PC-9 (cell line): ENCODE results near the gene UBE2G2. TPM values are rescaled to one million over a fixed set of nuclear protein-coding genes. Genes with fewer than 3 reads are reported as not detected.

Experiments
- BruUV-seq: library from RNA; stranded (reverse); fragments of 400-500 nt; replicated peaks from 2 replicates; lab custom pipeline; 2021; lab: Mats Ljungman, UMichigan
- CTCF ChIA-PET: fragments of 300-600 bp; sonication (Branson Sonifier 250); formaldehyde crosslinking; loops from one replicate; lab custom pipeline; 2022; ENCODE audit warnings: antibody characterized with exemption; lab: Charles Lee
- POLR2A ChIA-PET: fragments of 300-600 bp; sonication (Branson Sonifier 250); formaldehyde crosslinking; loops from one replicate; lab custom pipeline; 2022; ENCODE audit warnings: antibody characterized with exemption; ENCODE audit not compliant: unreplicated experiment; lab: Charles Lee
- DNase-seq, 2 experiments: peaks; one replicate each; pipeline versions ENCODE4 v3.0.0 to v3.0.0-alpha.2; 2015 to 2022; ENCODE audit warnings: mixed read lengths in 1 of 2
- H2AFZ ChIP-seq: fragments of 200-600 bp; sonication (generic); 2 replicates; pipeline ENCODE4 v1.8.1; 2017; ENCODE audit warnings: antibody characterized with exemption
- H3F3A ChIP-seq: fragments of 200-600 bp; sonication (generic); 2 replicates; pipeline ENCODE4 v1.8.1; 2017; ENCODE audit warnings: antibody characterized with exemption, mild to moderate bottlenecking, low read depth; ENCODE audit not compliant: insufficient read depth
- H3K27ac ChIP-seq: fragments of 200-600 bp; sonication (generic); 2 replicates; pipeline ENCODE4 v1.6.1; 2016; ENCODE audit warnings: mixed run types
- H3K27me3 ChIP-seq: fragments of 200-600 bp; sonication (generic); 2 replicates; pipeline ENCODE4 v1.6.1; 2016; ENCODE audit warnings: low read depth, mixed run types; ENCODE audit not compliant: insufficient read depth
- H3K36me3 ChIP-seq: fragments of 200-600 bp; sonication (generic); 2 replicates; pipeline ENCODE4 v1.6.1; 2016; ENCODE audit warnings: low read depth, mixed run types
- H3K4me1 ChIP-seq: fragments of 200-600 bp; sonication (generic); replicated peaks from 2 replicates; pipeline ENCODE4 v1.6.1; 2016; ENCODE audit warnings: mixed run types; ENCODE audit not compliant: insufficient read depth
- H3K4me2 ChIP-seq: fragments of 200-600 bp; sonication (generic); 2 replicates; pipeline ENCODE4 v1.6.1; 2017; ENCODE audit warnings: mixed run types
- H3K4me3 ChIP-seq: fragments of 200-600 bp; sonication (generic); 2 replicates; pipeline ENCODE4 v1.6.1; 2016; ENCODE audit warnings: mixed run types
- H3K79me2 ChIP-seq: fragments of 200-600 bp; sonication (generic); 2 replicates; pipeline ENCODE4 v1.6.1; 2017; ENCODE audit warnings: low read depth, mixed run types
- H3K9me2 ChIP-seq: fragments of 200-600 bp; sonication (generic); 2 replicates; pipeline ENCODE4 v1.8.1; 2017; ENCODE audit warnings: mild to moderate bottlenecking; ENCODE audit not compliant: insufficient read depth
- H3K9me3 ChIP-seq: fragments of 200-600 bp; sonication (generic); 2 replicates; pipeline ENCODE4 v1.8.1; 2016; ENCODE audit warnings: low read depth; ENCODE audit not compliant: insufficient read depth
- H4K20me1 ChIP-seq: fragments of 200-600 bp; sonication (generic); 2 replicates; pipeline ENCODE4 v1.8.1; 2017; ENCODE audit not compliant: insufficient read depth
- EZH2 ChIP-seq: fragments of 200-600 bp; sonication (generic); IDR thresholded peaks from 2 replicates; pipeline ENCODE4 v1.8.0; 2017; ENCODE audit warnings: antibody characterized with exemption, low read depth
- intact Hi-C: fragments of 100-400 bp; cut with micrococcal nuclease; formaldehyde crosslinking; loops from one replicate; pipeline ENCODE4 v1.10.0; 2022; ENCODE audit not compliant: unreplicated experiment
- total RNA-seq: library from RNA; stranded (reverse); gene quantifications from 2 replicates; pipeline ENCODE4 v1.2.3, GENCODE V29; 2021
- TF ChIP-seq, protein P1 (sequence below): fragments of 200-600 bp; sonication (generic); conservative IDR thresholded peaks from 2 replicates; pipeline ENCODE4 v1.6.1; 2017; ENCODE audit warnings: mixed run types, antibody characterized with exemption, mild to moderate bottlenecking, moderate library complexity

The UBE2G2 gene
- total RNA-seq, 1 experiment from 2014 or later = 51.9 TPM

DNA sequence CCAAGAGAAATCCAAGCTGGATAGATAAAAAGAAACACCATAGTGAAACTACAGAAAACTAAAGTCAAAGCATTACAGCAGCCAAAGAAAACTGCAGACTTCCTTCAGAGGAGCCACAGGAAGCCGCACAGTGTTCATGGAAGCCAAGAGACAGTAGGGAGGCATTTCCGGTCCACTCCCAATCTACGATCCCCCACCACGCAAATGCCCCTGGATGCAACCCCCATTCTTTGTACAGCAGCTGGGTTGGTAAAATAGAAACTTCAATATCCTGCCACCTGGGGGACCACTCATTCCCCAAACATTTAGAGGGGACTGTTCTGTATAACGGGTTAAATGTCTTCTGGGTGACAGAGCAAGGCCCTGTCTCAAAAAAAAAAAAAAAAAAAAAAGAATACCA lies 46.4 kb downstream of the UBE2G2 start:
- Histone ChIP-seq H3K27ac (no peak overlapping the region), H3K36me3 (no peaks in the 10 kb centered on the region), H4K20me1 (no peaks in the 10 kb centered on the region), H2AFZ (no peak overlapping the region), H3K4me1 (peaks cover 19% of the 10 kb centered on the region), H3K79me2 (no peaks in the 10 kb centered on the region), H3K4me3 (no peak overlapping the region), H3K9me2 (no peaks in the 10 kb centered on the region), H3F3A (peaks cover 10% of the 10 kb centered on the region; the same call in 1 of the 2 replicates), H3K27me3 (no peaks in the 10 kb centered on the region), H3K4me2 (no peak overlapping the region), H3K9me3 (no peaks in the 10 kb centered on the region)
- TF ChIP-seq EZH2 = no peak
- TF ChIP-seq, protein P1, sequence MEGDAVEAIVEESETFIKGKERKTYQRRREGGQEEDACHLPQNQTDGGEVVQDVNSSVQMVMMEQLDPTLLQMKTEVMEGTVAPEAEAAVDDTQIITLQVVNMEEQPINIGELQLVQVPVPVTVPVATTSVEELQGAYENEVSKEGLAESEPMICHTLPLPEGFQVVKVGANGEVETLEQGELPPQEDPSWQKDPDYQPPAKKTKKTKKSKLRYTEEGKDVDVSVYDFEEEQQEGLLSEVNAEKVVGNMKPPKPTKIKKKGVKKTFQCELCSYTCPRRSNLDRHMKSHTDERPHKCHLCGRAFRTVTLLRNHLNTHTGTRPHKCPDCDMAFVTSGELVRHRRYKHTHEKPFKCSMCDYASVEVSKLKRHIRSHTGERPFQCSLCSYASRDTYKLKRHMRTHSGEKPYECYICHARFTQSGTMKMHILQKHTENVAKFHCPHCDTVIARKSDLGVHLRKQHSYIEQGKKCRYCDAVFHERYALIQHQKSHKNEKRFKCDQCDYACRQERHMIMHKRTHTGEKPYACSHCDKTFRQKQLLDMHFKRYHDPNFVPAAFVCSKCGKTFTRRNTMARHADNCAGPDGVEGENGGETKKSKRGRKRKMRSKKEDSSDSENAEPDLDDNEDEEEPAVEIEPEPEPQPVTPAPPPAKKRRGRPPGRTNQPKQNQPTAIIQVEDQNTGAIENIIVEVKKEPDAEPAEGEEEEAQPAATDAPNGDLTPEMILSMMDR = peak; percentile 45
- DNase-seq = no peak
- intact Hi-C loops = no loop called here
- ChIA-PET POLR2A (interaction anchor here (0.6 kb wide), 1 partner anchor 193 kb away, joined by 9 read pairs; no protein-coding TSS in a partner anchor), CTCF (no interaction called here)
- no TSS peak for BruUV-seq

DNA sequence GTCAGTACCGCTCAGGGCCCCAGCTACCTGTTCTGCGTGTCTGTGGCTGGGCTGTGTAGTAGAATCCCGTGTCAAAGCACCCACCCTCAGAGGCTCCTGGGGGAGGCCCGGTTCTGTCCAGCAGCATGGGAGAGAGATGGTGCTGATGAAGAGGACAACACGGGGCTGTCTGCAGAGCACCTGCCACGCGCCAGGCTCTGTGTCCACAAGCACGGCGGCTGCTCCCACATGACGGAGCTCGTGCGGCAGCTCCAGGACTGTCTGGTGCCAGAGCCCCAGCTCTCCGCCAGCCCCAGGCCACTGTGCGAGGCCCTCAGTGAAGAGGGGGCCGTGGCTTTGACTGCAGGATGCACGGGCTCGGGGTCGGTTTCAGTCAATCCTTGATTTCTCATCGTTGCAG lies 48.3 kb downstream of the UBE2G2 start:
- peak overlapping the region; percentile 70 for H3K4me2 ChIP-seq

DNA sequence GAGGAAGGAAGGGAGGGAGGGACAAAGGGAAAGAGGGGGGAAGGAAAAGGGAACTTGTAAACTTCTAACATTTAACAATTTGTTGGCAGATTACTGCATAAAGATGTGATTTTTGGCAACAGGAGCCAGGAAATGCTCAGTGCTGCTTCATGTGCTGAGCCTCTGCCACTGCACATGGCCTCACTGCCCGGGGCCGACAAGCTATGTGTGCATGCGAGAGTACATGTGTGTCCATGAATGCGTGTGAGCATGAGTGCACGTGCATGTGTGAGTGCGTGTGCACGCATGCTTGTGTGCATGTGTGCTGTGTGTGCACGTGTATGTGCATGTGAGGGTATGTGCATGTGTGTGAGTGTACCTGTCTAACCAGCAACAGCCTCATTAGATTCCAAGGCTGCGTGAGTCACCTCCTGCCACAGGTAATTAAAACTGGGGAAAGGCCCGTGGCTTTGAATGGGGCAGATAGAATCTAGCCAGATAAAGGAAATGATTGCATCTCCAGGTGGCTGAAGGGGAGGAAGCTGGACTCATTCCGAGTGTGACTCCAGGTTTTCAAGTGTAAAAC lies 48.9 kb downstream of the UBE2G2 start:
- DNase-seq = peak; percentile 61 to 92
- intact Hi-C loops = no loop called here
- Histone ChIP-seq H3K79me2 (no peaks in the 10 kb centered on the region), H3K9me3 (no peaks in the 10 kb centered on the region), H3K36me3 (no peaks in the 10 kb centered on the region), H3K4me1 (peaks cover 19% of the 10 kb centered on the region), H3K9me2 (no peaks in the 10 kb centered on the region), H3K4me3 (no peak overlapping the region), H2AFZ (no peak overlapping the region), H3F3A (peaks cover 10% of the 10 kb centered on the region; the same call in 1 of the 2 replicates), H4K20me1 (no peaks in the 10 kb centered on the region), H3K4me2 (peak overlapping the region; percentile 70), H3K27ac (no peak overlapping the region), H3K27me3 (no peaks in the 10 kb centered on the region)
- TF ChIP-seq EZH2 = no peak
- TF ChIP-seq, protein P1 = no peak; the same call in 1 of the 2 replicates
- POLR2A ChIA-PET = no interaction called here
- CTCF ChIA-PET = no interaction called here
- no TSS peak for BruUV-seq

More for the DNA sequence above, 48.3 kb downstream of the UBE2G2 start:
- TF ChIP-seq, protein P1 = no peak
- TF ChIP-seq EZH2 = no peak
- H3K27me3 ChIP-seq = no peaks in the 10 kb centered on the region
- POLR2A ChIA-PET = no interaction called here
- H3F3A ChIP-seq = peaks cover 10% of the 10 kb centered on the region; the same call in 1 of the 2 replicates
- H3K9me3 ChIP-seq = no peaks in the 10 kb centered on the region
- no peaks in the 10 kb centered on the region for H3K9me2 ChIP-seq
- peaks cover 19% of the 10 kb centered on the region for H3K4me1 ChIP-seq
- no peak for DNase-seq
- H4K20me1 ChIP-seq = no peaks in the 10 kb centered on the region
- no peaks in the 10 kb centered on the region for H3K36me3 ChIP-seq
- intact Hi-C loops = no loop called here
- BruUV-seq = no TSS peak
- CTCF ChIA-PET = no interaction called here
- no peaks in the 10 kb centered on the region for H3K79me2 ChIP-seq
- no peak overlapping the region for H2AFZ ChIP-seq
- H3K27ac ChIP-seq = no peak overlapping the region
- no peak overlapping the region for H3K4me3 ChIP-seq
